Epithelial cell of esophagus (primary cell): ENCODE results near the gene NTSR2.

Experiments used
- DNase-seq: peaks from one replicate; pipeline ENCODE4 v3.0.0; 2010; ENCODE audit warnings: low read depth
- H3K4me3 ChIP-seq: 2 replicates; pipeline ENCODE4 v1.5.1; 2011; ENCODE audit warnings: mild to moderate bottlenecking, low read length, control low read depth
- TF ChIP-seq, protein P1 (sequence below): IDR thresholded peaks from 2 replicates; pipeline ENCODE4 v1.5.1; 2011; ENCODE audit warnings: low read depth, mild to moderate bottlenecking, low read length, control low read depth, inconsistent platforms; ENCODE audit not compliant: insufficient read depth; ENCODE audit errors: missing control alignments

NTSR2 gene

DNA sequence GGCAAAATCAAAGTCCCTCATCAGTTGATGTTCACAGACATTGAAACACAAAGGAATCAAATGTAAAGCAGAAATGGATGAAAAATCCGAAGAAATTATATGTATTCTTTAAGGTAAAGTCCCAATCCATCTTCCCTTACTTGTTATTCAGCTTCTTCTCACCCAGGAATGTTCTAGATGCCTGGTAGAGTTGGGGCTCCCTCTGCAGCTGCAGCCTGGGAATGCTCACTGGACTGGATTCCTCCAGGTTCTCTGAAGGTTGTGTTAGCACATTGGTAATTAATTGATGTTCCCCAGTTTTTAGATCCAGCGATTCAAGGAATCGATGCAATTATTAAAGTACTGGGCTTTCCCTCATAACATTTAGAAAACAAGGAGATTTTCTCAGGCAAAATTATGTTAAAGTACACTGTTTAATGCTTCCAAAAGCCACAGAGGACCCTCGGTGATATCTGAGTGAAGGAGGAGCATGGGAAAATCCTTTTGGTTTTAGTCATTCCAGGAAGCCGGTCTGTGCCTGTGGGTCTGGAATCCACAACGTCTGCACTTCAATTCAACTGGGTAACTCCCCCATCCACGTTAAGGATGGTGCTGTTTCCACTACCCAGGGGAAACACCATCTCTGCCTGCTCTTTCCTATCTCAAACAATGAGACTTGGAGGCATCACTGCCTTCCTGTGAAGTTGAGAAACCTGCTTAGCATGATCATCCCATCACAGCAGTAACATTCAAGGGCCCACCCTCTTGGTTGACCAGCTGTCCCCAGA lies 22.0 kb downstream of the NTSR2 start:
- peak; percentile 38 for DNase-seq
- TF ChIP-seq, protein P1, sequence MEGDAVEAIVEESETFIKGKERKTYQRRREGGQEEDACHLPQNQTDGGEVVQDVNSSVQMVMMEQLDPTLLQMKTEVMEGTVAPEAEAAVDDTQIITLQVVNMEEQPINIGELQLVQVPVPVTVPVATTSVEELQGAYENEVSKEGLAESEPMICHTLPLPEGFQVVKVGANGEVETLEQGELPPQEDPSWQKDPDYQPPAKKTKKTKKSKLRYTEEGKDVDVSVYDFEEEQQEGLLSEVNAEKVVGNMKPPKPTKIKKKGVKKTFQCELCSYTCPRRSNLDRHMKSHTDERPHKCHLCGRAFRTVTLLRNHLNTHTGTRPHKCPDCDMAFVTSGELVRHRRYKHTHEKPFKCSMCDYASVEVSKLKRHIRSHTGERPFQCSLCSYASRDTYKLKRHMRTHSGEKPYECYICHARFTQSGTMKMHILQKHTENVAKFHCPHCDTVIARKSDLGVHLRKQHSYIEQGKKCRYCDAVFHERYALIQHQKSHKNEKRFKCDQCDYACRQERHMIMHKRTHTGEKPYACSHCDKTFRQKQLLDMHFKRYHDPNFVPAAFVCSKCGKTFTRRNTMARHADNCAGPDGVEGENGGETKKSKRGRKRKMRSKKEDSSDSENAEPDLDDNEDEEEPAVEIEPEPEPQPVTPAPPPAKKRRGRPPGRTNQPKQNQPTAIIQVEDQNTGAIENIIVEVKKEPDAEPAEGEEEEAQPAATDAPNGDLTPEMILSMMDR: peak; percentile 52
- no peak overlapping the region for H3K4me3 ChIP-seq

DNA sequence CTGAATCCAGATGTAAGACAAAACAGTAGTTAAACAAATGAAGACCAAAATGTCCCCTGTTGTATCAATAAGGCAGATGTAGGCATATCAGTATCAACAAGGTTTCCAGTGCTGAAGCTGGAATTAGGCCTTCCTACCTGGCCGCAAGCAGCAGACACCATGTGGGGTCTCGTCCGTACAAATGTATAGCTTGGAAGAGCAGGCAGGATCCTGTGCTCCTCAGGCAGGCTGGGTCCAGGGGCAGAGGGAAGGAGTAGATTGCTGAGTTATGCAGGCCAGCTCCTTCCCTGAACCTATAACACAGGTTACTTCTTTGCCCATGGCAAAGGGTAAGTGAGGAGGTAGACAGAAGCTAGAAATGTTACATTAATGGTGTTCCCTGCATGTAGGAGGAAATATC lies 23.5 kb downstream of the NTSR2 start:
- H3K4me3 ChIP-seq: no peak overlapping the region
- TF ChIP-seq, protein P1: no peak
- no peak for DNase-seq

DNA sequence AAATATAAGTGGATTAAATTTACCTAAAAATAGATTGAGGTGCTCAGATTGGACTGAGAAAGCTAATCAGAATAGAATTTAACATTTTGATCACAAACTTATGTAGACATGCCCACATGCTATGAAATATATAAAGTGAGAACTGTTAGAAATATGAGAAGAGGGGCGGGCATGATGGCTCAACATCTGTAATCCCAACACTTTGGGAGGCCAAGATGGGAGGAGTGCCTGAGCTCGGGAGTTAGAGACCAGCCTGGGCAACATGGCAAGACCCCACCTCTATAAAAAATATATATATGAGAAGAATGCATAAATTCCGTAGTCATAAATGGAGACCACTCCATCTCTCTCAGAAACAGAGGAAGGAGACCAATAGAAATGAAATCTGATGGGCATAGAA lies 25.7 kb downstream of the NTSR2 start:
- TF ChIP-seq, protein P1: no peak
- H3K4me3 ChIP-seq: no peak overlapping the region
- no peak for DNase-seq

DNA sequence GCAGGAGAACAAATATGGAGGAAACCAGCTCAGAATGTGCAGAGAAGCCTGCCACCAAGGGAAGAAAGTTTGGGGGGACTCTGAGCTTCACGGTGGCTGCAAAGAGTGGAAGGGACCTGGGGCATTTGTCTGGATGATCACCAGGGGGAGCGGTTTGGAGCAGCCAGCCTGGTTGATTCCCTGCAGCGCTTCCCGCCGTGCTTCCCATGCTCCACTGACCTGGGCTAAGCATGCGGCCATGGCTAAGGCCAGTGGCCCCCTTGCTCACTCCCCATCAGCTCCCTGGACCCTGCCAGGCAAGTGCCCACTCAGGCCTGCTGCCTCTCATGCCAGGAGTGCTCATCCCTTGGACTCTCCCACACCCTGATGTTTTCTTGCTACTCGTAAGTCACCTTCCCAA lies 27.0 kb downstream of the NTSR2 start:
- no peak overlapping the region for H3K4me3 ChIP-seq
- no peak for DNase-seq
- TF ChIP-seq, protein P1: no peak

DNA sequence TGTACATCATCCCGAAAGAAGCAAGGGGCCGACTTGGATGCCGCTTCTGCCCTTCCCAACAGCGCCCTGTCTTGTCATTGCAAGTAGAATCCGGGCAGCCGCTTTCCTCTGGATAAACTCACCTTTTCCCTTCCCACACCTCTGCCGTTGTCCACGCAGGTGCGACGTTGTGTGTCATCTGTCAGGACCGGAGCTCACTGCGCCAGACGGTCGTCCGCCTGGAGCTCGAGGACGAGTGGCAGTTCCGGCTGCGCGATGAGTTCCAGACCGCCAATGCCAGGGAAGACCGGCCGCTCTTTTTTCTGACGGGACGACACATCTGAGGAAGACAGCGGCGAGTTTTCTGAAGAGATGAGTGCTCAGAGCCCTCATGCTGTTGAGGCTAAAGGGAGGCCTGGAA lies 29.9 kb downstream of the NTSR2 start:
- DNase-seq: no peak
- H3K4me3 ChIP-seq: no peak overlapping the region
- TF ChIP-seq, protein P1: no peak

DNA sequence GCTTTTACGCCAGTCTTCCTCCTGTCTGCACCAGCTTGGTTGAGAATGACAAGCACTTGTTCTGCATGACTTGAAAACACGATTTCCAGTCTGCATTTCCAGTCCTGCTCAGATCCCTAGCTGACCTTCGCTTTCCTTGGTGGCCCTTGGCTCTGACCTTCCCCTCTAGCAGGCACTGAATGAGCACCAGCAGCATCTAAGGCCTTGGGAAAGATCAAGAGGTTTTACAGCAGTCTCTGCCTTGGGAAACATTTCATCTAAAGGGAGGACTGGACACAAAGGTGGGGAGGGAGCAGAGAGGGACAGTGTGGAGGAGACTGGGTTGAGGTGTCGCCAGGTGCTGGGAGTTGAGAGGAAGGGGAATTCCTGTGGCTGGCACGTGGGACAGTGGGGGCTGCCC lies 30.5 kb downstream of the NTSR2 start:
- TF ChIP-seq, protein P1: no peak
- H3K4me3 ChIP-seq: no peak overlapping the region
- no peak for DNase-seq

DNA sequence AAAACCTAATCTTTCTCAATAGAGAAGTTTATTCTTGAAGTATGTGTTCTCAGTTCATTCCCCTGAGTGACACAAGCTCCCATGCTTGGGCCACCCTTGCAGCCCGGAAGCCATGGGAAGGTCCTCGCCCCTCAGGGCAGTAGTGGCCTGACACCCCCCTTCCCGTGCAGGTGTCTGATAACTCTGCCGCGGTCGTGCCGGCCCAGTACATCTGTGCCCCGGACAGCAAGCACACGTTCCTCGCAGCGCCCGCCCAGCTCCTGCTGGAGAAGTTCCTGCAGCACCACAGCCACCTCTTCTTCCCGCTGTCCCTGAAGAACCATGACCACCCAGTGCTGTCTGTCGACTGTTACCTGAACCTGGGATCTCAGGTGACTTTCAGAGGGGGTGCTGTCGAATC lies 32.4 kb downstream of the NTSR2 start:
- no peak overlapping the region for H3K4me3 ChIP-seq
- TF ChIP-seq, protein P1: no peak
- DNase-seq: no peak
